K562 (cell line): ENCODE measurements around the gene TREX2. TPM values are rescaled to one million over a fixed set of nuclear protein-coding genes. Genes with fewer than 3 reads are reported as not detected.

Source experiments
- EWSR1 ChIP-seq: fragments of 450-650 bp; IDR thresholded peaks from 2 replicates; pipeline ENCODE4 v1.6.1; 2018; ENCODE audit warnings: borderline replicate concordance, mild to moderate bottlenecking, low read depth, moderate library complexity; ENCODE audit not compliant: partially characterized antibody
- GTF2A2 ChIP-seq: IDR thresholded peaks from 2 replicates; pipeline ENCODE4 v1.6.1; 2016; ENCODE audit warnings: mild to moderate bottlenecking, missing genetic modification characterization, missing compliant biosample characterization
- GTF2E2 ChIP-seq: fragments of 200-800 bp; sonication (Bioruptor generic); IDR thresholded peaks from 2 replicates; pipeline ENCODE4 v1.6.1; 2016; ENCODE audit warnings: missing genetic modification characterization, missing compliant biosample characterization
- HNRNPLL ChIP-seq: fragments of 200-400 bp; formaldehyde crosslinking; IDR thresholded peaks from 2 replicates; pipeline ENCODE4 v1.6.1; 2017; ENCODE audit warnings: low read length, low read depth, mild to moderate bottlenecking; ENCODE audit not compliant: poor library complexity, severe bottlenecking
- ILF3 ChIP-seq: fragments of 450-650 bp; IDR thresholded peaks from 2 replicates; pipeline ENCODE4 v1.6.1; 2018; ENCODE audit warnings: antibody characterized with exemption, mild to moderate bottlenecking, moderate library complexity, borderline replicate concordance
- MAZ ChIP-seq, 2 experiments: fragments of 450-650 bp in 1 of 2; sonication (generic) in 1 of 2; formaldehyde crosslinking; IDR thresholded peaks in 1 of 2; conservative IDR thresholded peaks in 1 of 2; 2 replicates each; pipeline versions ENCODE4 v1.4.0 to v1.5.0; 2020; ENCODE audit warnings: mild to moderate bottlenecking in 1 of 2, missing genetic modification reagents in 1 of 2
- NFIX ChIP-seq: fragments of 250-450 bp; sonication (Bioruptor Pico); IDR thresholded peaks from 2 replicates; pipeline ENCODE4 v1.4.0; 2020; ENCODE audit warnings: low read depth, mild to moderate bottlenecking, moderate library complexity
- OTX1 ChIP-seq: fragments of 450-650 bp; formaldehyde crosslinking; IDR thresholded peaks from 2 replicates; pipeline ENCODE4 v1.4.0; 2022; ENCODE audit warnings: mild to moderate bottlenecking
- POLR2G ChIP-seq: fragments of 200-400 bp; formaldehyde crosslinking; IDR thresholded peaks from 2 replicates; pipeline ENCODE4 v1.6.1; 2017; ENCODE audit warnings: low read depth, mild to moderate bottlenecking, antibody characterized with exemption, low read length, moderate library complexity
- RUNX1 ChIP-seq: sonication (generic); IDR thresholded peaks from 2 replicates; pipeline ENCODE4 v1.6.1; 2016; ENCODE audit warnings: antibody characterized with exemption, low read depth
- SIN3B ChIP-seq: fragments of 450-650 bp; IDR thresholded peaks from 2 replicates; pipeline ENCODE4 v1.6.1; 2017; ENCODE audit warnings: low read depth, mild to moderate bottlenecking, moderate library complexity
- STAG1 ChIP-seq: sonication (generic); formaldehyde crosslinking; IDR thresholded peaks from 2 replicates; pipeline ENCODE4 v1.5.0; 2020; ENCODE audit warnings: missing genetic modification reagents, borderline replicate concordance
- TAF15 ChIP-seq: fragments of 200-400 bp; formaldehyde crosslinking; IDR thresholded peaks from 2 replicates; pipeline ENCODE4 v1.6.1; 2017; ENCODE audit warnings: mild to moderate bottlenecking, low read depth, low read length, moderate library complexity
- WHSC1 ChIP-seq: IDR thresholded peaks from one replicate; pipeline ENCODE4 v1.6.1; 2012; ENCODE audit warnings: low read length, control low read depth, inconsistent platforms
- ZFPM2 ChIP-seq: fragments of 250-450 bp; sonication (Bioruptor Pico); IDR thresholded peaks from 2 replicates; pipeline ENCODE4 v1.5.1; 2022; ENCODE audit warnings: mild to moderate bottlenecking
- ZNF121 ChIP-seq: sonication (generic); formaldehyde crosslinking; conservative IDR thresholded peaks from 2 replicates; pipeline ENCODE4 v1.8.0; 2022; ENCODE audit warnings: missing genetic modification reagents
- ZNF239 ChIP-seq: fragments of 250-450 bp; sonication (Bioruptor Pico); IDR thresholded peaks from 2 replicates; pipeline ENCODE4 v1.4.0; 2020; ENCODE audit warnings: mild to moderate bottlenecking
- ZNF830 ChIP-seq: fragments of 250-450 bp; sonication (Bioruptor Pico); IDR thresholded peaks from 2 replicates; pipeline ENCODE4 v1.5.0; 2021; ENCODE audit warnings: mild to moderate bottlenecking
- polyA plus RNA-seq, 8 experiments: library from polyadenylated mRNA; depleted of rRNA in 4 of 8; stranded (reverse) in 5 of 8; unstranded in 3 of 8; fragments of >200 nt; fragmentation: Nextera tagmentation in 2 of 8; fragmentation: Illumina TruSeq in 1 of 8; extraction: Ambion mirVana in 2 of 8; extraction: Trizol in 1 of 8; gene quantifications; 2 replicates each; pipeline versions ENCODE4 v1.2.1 to v1.2.3, GENCODE V29; 2011 to 2014; ENCODE audit warnings: inconsistent platforms in 1 of 8, missing spikeins in 1 of 8
- total RNA-seq, 7 experiments: library from RNA; depleted of rRNA in 6 of 7; stranded (reverse); fragments of >200 nt in 6 of 7; fragmentation: Illumina TruSeq in 2 of 7; extraction: Trizol in 2 of 7; gene quantifications; 2 replicates each; pipeline versions ENCODE4 v1.2.1 to v1.2.3, GENCODE V29; 2011 to 2021; ENCODE audit warnings: low replicate concordance in 1 of 7
- TF ChIP-seq, protein P1 (sequence below): sonication (generic); formaldehyde crosslinking; IDR thresholded peaks from 2 replicates; pipeline ENCODE4 v1.8.0; 2023; ENCODE audit warnings: mild to moderate bottlenecking, missing genetic modification reagents
- TF ChIP-seq, protein P2 (sequence below): IDR thresholded peaks from 2 replicates; pipeline ENCODE4 v1.6.1; 2012; ENCODE audit warnings: low read depth, low read length, improper control_type of control experiment, borderline replicate concordance
- TF ChIP-seq, protein P3 (sequence below): sonication (generic); formaldehyde crosslinking; IDR thresholded peaks from 2 replicates; pipeline ENCODE4 v1.8.1; 2023; ENCODE audit warnings: mild to moderate bottlenecking, missing genetic modification reagents, moderate library complexity

The TREX2 gene
- total and polyA plus RNA-seq, 9 of the 15 experiments (the other 6 are each of a cell fraction or from before 2014, with no cell fraction given), result 0.07 to 1.5 (median 0.33) TPM; not detected in 2

DNA sequence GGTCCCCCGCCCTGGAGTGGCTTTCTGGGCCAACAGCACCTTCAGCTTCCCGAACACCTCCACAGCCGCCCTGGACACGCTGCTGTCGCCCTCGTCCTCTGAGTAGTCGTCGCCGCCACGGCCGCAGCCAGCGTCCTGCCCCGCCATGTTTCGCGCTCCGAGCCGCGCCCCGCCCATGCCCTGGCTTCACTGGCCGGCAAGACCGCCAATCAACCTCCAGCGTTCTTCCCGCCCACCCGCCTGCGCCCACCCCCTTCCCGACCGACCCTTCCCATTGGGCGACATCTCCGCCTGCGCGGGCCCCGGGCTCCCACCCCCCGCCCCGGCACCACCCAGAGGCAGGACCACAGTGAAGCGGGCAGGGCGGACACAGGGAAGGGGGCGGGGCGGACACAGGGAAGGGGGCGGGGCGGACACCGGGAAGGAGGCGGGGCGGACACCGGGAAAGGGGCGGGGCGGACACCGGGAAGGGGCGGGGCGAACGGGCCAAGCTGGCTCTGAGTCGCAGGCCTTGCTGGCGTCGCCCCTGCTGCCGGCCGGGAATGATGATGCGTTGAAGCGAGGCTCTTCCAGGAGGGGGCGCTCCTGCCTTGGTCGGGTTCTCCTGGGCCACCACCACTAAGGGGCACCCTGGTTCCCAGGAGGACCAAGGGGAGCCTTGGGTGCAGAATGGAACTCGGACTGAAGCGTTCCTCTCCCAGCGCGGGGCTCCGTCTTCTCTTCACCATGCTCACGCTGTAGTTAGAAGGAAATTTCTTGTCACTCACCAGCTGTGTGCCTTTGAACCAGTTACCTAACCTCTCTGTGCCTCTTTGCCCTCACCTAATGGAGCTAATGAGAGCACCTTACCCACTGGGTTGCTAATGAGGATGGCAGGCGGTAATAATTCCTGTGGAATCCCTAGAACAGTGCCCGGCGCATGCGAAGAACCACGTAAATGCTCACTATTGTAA, 24.8 kb upstream of the TREX2 start, which contains the start of gene HAUS7 (continued):
- peak; percentile 45; the same call in 1 of the 2 replicates for TF ChIP-seq SIN3B
- TF ChIP-seq WHSC1, result no peak
- TF ChIP-seq OTX1, result no peak
- TF ChIP-seq STAG1 (CRISPR knock-in tag), result no peak
- no peak for TF ChIP-seq ZNF239
- TF ChIP-seq ILF3, result no peak
- TF ChIP-seq, protein P1, sequence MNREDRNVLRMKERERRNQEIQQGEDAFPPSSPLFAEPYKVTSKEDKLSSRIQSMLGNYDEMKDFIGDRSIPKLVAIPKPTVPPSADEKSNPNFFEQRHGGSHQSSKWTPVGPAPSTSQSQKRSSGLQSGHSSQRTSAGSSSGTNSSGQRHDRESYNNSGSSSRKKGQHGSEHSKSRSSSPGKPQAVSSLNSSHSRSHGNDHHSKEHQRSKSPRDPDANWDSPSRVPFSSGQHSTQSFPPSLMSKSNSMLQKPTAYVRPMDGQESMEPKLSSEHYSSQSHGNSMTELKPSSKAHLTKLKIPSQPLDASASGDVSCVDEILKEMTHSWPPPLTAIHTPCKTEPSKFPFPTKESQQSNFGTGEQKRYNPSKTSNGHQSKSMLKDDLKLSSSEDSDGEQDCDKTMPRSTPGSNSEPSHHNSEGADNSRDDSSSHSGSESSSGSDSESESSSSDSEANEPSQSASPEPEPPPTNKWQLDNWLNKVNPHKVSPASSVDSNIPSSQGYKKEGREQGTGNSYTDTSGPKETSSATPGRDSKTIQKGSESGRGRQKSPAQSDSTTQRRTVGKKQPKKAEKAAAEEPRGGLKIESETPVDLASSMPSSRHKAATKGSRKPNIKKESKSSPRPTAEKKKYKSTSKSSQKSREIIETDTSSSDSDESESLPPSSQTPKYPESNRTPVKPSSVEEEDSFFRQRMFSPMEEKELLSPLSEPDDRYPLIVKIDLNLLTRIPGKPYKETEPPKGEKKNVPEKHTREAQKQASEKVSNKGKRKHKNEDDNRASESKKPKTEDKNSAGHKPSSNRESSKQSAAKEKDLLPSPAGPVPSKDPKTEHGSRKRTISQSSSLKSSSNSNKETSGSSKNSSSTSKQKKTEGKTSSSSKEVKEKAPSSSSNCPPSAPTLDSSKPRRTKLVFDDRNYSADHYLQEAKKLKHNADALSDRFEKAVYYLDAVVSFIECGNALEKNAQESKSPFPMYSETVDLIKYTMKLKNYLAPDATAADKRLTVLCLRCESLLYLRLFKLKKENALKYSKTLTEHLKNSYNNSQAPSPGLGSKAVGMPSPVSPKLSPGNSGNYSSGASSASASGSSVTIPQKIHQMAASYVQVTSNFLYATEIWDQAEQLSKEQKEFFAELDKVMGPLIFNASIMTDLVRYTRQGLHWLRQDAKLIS (CRISPR knock-in tag), result no peak
- TF ChIP-seq GTF2A2 (tag), result no peak
- TF ChIP-seq, protein P2, sequence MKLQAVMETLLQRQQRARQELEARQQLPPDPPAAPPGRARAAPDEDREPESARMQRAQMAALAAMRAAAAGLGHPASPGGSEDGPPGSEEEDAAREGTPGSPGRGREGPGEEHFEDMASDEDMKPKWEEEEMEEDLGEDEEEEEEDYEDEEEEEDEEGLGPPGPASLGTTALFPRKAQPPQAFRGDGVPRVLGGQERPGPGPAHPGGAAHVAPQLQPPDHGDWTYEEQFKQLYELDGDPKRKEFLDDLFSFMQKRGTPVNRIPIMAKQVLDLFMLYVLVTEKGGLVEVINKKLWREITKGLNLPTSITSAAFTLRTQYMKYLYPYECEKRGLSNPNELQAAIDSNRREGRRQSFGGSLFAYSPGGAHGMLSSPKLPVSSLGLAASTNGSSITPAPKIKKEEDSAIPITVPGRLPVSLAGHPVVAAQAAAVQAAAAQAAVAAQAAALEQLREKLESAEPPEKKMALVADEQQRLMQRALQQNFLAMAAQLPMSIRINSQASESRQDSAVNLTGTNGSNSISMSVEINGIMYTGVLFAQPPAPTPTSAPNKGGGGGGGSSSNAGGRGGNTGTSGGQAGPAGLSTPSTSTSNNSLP, result no peak
- TF ChIP-seq MAZ (CRISPR knock-in tag; conservative IDR thresholded peaks at IDR 0.05 in 1 of 2, IDR thresholded peaks at IDR 0.05 in 1 of 2), result peak in 1 of 2 experiments; percentile 23; a peak in 1 of 4 replicates
- TF ChIP-seq EWSR1, result no peak
- TF ChIP-seq TAF15, result no peak
- TF ChIP-seq ZNF121, result no peak
- no peak for TF ChIP-seq RUNX1
- TF ChIP-seq NFIX (CRISPR knock-in tag), result no peak
- no peak for TF ChIP-seq GTF2E2 (tag)
- no peak for TF ChIP-seq ZNF830 (CRISPR knock-in tag)
- TF ChIP-seq HNRNPLL, result no peak
- TF ChIP-seq, protein P3, sequence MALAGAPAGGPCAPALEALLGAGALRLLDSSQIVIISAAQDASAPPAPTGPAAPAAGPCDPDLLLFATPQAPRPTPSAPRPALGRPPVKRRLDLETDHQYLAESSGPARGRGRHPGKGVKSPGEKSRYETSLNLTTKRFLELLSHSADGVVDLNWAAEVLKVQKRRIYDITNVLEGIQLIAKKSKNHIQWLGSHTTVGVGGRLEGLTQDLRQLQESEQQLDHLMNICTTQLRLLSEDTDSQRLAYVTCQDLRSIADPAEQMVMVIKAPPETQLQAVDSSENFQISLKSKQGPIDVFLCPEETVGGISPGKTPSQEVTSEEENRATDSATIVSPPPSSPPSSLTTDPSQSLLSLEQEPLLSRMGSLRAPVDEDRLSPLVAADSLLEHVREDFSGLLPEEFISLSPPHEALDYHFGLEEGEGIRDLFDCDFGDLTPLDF (CRISPR knock-in tag), result no peak
- TF ChIP-seq ZFPM2, result no peak
- peak; percentile 80 for TF ChIP-seq POLR2G
